SK-N-SH (cell line): Measurements from ENCODE around the gene P3H2. TPM values are rescaled to one million over a fixed set of nuclear protein-coding genes. Genes with fewer than 3 reads are reported as not detected.

Experiments used
- CTCF ChIA-PET: fragments of 300-600, 350-600 bp; formaldehyde crosslinking; extraction: SDS; loops from one replicate; lab custom pipeline; 2021; lab: Yijun Ruan, JAX
- POLR2A ChIA-PET: fragments of 350-600 bp; sonication (Branson Sonifier 250); formaldehyde crosslinking; extraction: SDS; loops from one replicate; lab custom pipeline; 2020; ENCODE audit warnings: antibody characterized with exemption, inconsistent platforms; lab: Yijun Ruan, JAX
- DNase-seq: peaks from one replicate; pipeline ENCODE4 v3.0.0; 2012
- H2AFZ ChIP-seq: fragments of 200-600 bp; sonication (generic); 2 replicates; pipeline ENCODE4 v1.8.1; 2016; ENCODE audit warnings: antibody characterized with exemption, mild to moderate bottlenecking, low read depth
- H3F3A ChIP-seq: fragments of 200-600 bp; sonication (generic); replicated peaks from 2 replicates; pipeline ENCODE3; 2016; ENCODE audit warnings: antibody characterized with exemption, mild to moderate bottlenecking; ENCODE audit not compliant: insufficient read depth
- H3K27ac ChIP-seq, 2 experiments: fragments of 200-500 bp in 1 of 2; fragments of 200-600 bp in 1 of 2; sonication (Bioruptor generic) in 1 of 2; sonication (generic), shearing (Covaris generic) in 1 of 2; 2 replicates each; pipeline versions ENCODE4 v1.5.1 to v1.6.1; 2014 to 2016; ENCODE audit warnings: low read depth in 2 of 2, inconsistent platforms in 1 of 2, low read length in 1 of 2, mild to moderate bottlenecking in 1 of 2, mixed read lengths in 1 of 2
- H3K27me3 ChIP-seq: fragments of 200-600 bp; sonication (generic), shearing (Covaris generic); 2 replicates; pipeline ENCODE4 v1.6.1; 2016; ENCODE audit warnings: mixed run types; ENCODE audit not compliant: insufficient read depth
- H3K36me3 ChIP-seq, 2 experiments: fragments of 200-500 bp in 1 of 2; fragments of 200-600 bp in 1 of 2; sonication (Bioruptor generic) in 1 of 2; sonication (generic) in 1 of 2; replicated peaks in 1 of 2; 2 replicates each; pipeline versions ENCODE3 to v1.5.1; 2014 to 2016; ENCODE audit warnings: low read length in 1 of 2, mild to moderate bottlenecking in 1 of 2; ENCODE audit not compliant: insufficient read depth in 2 of 2, control insufficient read depth in 1 of 2
- H3K4me1 ChIP-seq, 2 experiments: fragments of 200-500 bp in 1 of 2; fragments of 200-600 bp in 1 of 2; sonication (Bioruptor generic) in 1 of 2; sonication (generic), shearing (Covaris generic) in 1 of 2; 2 replicates each; pipeline versions ENCODE4 v1.5.1 to v1.6.1; 2014 to 2016; ENCODE audit warnings: low read depth in 1 of 2, low read length in 1 of 2, mixed run types in 1 of 2; ENCODE audit not compliant: insufficient read depth in 2 of 2, control insufficient read depth in 1 of 2
- H3K4me2 ChIP-seq: fragments of 200-600 bp; sonication (generic), shearing (Covaris generic); 2 replicates; pipeline ENCODE4 v1.6.1; 2017; ENCODE audit warnings: mixed run types
- H3K4me3 ChIP-seq, 2 experiments: fragments of 200-500 bp in 1 of 2; fragments of 200-600 bp in 1 of 2; sonication (Bioruptor generic) in 1 of 2; sonication (generic), shearing (Covaris generic) in 1 of 2; 2 replicates each; pipeline versions ENCODE4 v1.5.1 to v1.8.1; 2014 to 2016; ENCODE audit warnings: low read depth in 2 of 2, inconsistent platforms in 1 of 2, low read length in 1 of 2, mild to moderate bottlenecking in 1 of 2, mixed read lengths in 1 of 2, moderate library complexity in 1 of 2
- H3K79me2 ChIP-seq: fragments of 200-600 bp; sonication (generic); 2 replicates; pipeline ENCODE4 v1.8.1; 2017; ENCODE audit warnings: mild to moderate bottlenecking; ENCODE audit not compliant: insufficient read depth
- H3K9ac ChIP-seq: fragments of 200-600 bp; sonication (generic); 2 replicates; pipeline ENCODE4 v1.6.1; 2017; ENCODE audit warnings: mixed run types
- H3K9me2 ChIP-seq: fragments of 200-600 bp; sonication (generic); 2 replicates; pipeline ENCODE4 v1.6.1; 2017; ENCODE audit warnings: mixed run types
- H3K9me3 ChIP-seq: fragments of 200-600 bp; sonication (generic); 2 replicates; pipeline ENCODE4 v1.6.1; 2017; ENCODE audit warnings: mixed run types, mild to moderate bottlenecking, moderate library complexity
- H4K20me1 ChIP-seq: fragments of 200-600 bp; sonication (generic); 2 replicates; pipeline ENCODE4 v1.6.1; 2017; ENCODE audit warnings: mild to moderate bottlenecking, mixed run types; ENCODE audit not compliant: insufficient read depth
- EP300 ChIP-seq, 2 experiments: IDR thresholded peaks; 2 replicates each; pipeline versions ENCODE4 v1.4.0 to v1.6.1; 2012; ENCODE audit warnings: borderline replicate concordance in 1 of 2, low read depth in 1 of 2, low read length in 1 of 2
- MXI1 ChIP-seq: IDR thresholded peaks from 2 replicates; pipeline ENCODE4 v1.6.1; 2012; ENCODE audit warnings: mild to moderate bottlenecking, low read depth, low read length, improper control_type of control experiment
- REST ChIP-seq: IDR thresholded peaks from 2 replicates; pipeline ENCODE4 v1.6.1; 2012; ENCODE audit warnings: mild to moderate bottlenecking, low read depth, low read length, moderate library complexity
- SIN3A ChIP-seq: IDR thresholded peaks from 2 replicates; pipeline ENCODE4 v1.6.1; 2012; ENCODE audit warnings: low read depth, mild to moderate bottlenecking, low read length, moderate library complexity, borderline replicate concordance
- TEAD4 ChIP-seq: IDR thresholded peaks from 2 replicates; pipeline ENCODE4 v1.4.0; 2012; ENCODE audit warnings: mild to moderate bottlenecking, borderline replicate concordance; ENCODE audit not compliant: insufficient read depth
- YY1 ChIP-seq: IDR thresholded peaks from 2 replicates; pipeline ENCODE4 v1.4.0; 2012; ENCODE audit warnings: low read depth, mild to moderate bottlenecking
- WGBS: methylation state at CpG from one replicate; pipeline ENCODE4 v1.1.6; 2017; ENCODE audit warnings: low lambda C conversion rate; 5-methylcytosine and 5-hydroxymethylcytosine counted together
- polyA plus RNA-seq, 3 experiments: library from polyadenylated mRNA; depleted of rRNA; stranded (reverse); fragments of >200 nt; gene quantifications; 2 replicates each; pipeline ENCODE4 v1.2.3, GENCODE V29; 2012
- TF ChIP-seq, protein P1 (sequence below): IDR thresholded peaks from 2 replicates; pipeline ENCODE4; 2012
- TF ChIP-seq, protein P2 (sequence below): IDR thresholded peaks from 2 replicates; pipeline ENCODE4 v1.4.0; 2012; ENCODE audit warnings: low read depth, borderline replicate concordance

Gene P3H2
- polyA plus RNA-seq, 1 of the 3 experiments (the other 2 are of a cell fraction), result 2.8 TPM

- H3K4me3 ChIP-seq, result no peak overlapping the region
- TF ChIP-seq MXI1 (no peak), TEAD4 (no peak), SIN3A (no peak), EP300 (IDR thresholded peaks at IDR 0.05; ENCODE audit: borderline replicate concordance in 1 of 2, low read depth in 1 of 2, low read length in 1 of 2) (no peak), REST (no peak), YY1 (no peak)
- TF ChIP-seq, protein P1, sequence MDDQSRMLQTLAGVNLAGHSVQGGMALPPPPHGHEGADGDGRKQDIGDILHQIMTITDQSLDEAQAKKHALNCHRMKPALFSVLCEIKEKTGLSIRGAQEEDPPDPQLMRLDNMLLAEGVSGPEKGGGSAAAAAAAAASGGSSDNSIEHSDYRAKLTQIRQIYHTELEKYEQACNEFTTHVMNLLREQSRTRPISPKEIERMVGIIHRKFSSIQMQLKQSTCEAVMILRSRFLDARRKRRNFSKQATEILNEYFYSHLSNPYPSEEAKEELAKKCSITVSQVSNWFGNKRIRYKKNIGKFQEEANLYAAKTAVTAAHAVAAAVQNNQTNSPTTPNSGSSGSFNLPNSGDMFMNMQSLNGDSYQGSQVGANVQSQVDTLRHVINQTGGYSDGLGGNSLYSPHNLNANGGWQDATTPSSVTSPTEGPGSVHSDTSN, result no peak
- TF ChIP-seq, protein P2, sequence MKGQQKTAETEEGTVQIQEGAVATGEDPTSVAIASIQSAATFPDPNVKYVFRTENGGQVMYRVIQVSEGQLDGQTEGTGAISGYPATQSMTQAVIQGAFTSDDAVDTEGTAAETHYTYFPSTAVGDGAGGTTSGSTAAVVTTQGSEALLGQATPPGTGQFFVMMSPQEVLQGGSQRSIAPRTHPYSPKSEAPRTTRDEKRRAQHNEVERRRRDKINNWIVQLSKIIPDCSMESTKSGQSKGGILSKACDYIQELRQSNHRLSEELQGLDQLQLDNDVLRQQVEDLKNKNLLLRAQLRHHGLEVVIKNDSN, result no peak
- no peak overlapping the region for H2AFZ ChIP-seq
- no peaks in the 10 kb centered on the region for H3K4me1 ChIP-seq
- H3F3A ChIP-seq, result no peaks in the 10 kb centered on the region
- no peak overlapping the region for H3K27ac ChIP-seq
- H3K36me3 ChIP-seq, result no peaks in the 10 kb centered on the region
- 4% methylated on average over 7 of the region's 7 CpGs for WGBS
- CTCF ChIA-PET, result no interaction called here
- no peaks in the 10 kb centered on the region for H4K20me1 ChIP-seq
- POLR2A ChIA-PET, result no interaction called here
- H3K9me2 ChIP-seq, result no peaks in the 10 kb centered on the region
- DNase-seq, result no peak
- H3K27me3 ChIP-seq, result peaks cover 3% of the 10 kb centered on the region; the same call in 1 of the 2 replicates
- no peak overlapping the region for H3K4me2 ChIP-seq
- no peak overlapping the region for H3K9ac ChIP-seq
- H3K79me2 ChIP-seq, result no peaks in the 10 kb centered on the region
- no peaks in the 10 kb centered on the region for H3K9me3 ChIP-seq
Observed at GRCh38 chr3:189937302-189938127, 183.2 kb downstream of the P3H2 start.
